GM18951 (cell line): Measurements from ENCODE around the gene FKBP4.
A peak's percentile ranks its signal among the peaks of the same experiment; 100 is the strongest.

Experiments used
- POLR2A ChIP-seq: IDR thresholded peaks from 4 replicates; pipeline ENCODE4 v1.6.1; 2011; ENCODE audit warnings: mild to moderate bottlenecking; ENCODE audit not compliant: insufficient read length, insufficient read depth; ENCODE audit errors: extremely low read depth
- in situ Hi-C: fragments of 300-500 bp; cut with MboI; formaldehyde crosslinking; loops from one replicate; pipeline ENCODE4 v1.12.0; 2022; ENCODE audit warnings: low sequenced_read_pairs, mixed read lengths, inconsistent platforms; ENCODE audit not compliant: unreplicated experiment

FKBP4 gene

GRCh38 chr12:2794191-2794735, 507 bp upstream of the FKBP4 start:
- no peak for TF ChIP-seq POLR2A
- in situ Hi-C loops = no loop called here

- TF ChIP-seq POLR2A = peak; percentile 53
- in situ Hi-C loops = no loop called here
Observed at GRCh38 chr12:2795291-2796186, 769 bp downstream of the FKBP4 start.

GRCh38 chr12:2796187-2796666, 1.5 kb downstream of the FKBP4 start:
- in situ Hi-C loops = no loop called here
- TF ChIP-seq POLR2A = no peak

GRCh38 chr12:2797721-2798418, 3.1 kb downstream of the FKBP4 start:
- no peak for TF ChIP-seq POLR2A
- in situ Hi-C loops = no loop called here

GRCh38 chr12:2800046-2800570, 5.3 kb downstream of the FKBP4 start:
- in situ Hi-C loops = no loop called here
- no peak for TF ChIP-seq POLR2A

GRCh38 chr12:2801044-2801783, 6.4 kb downstream of the FKBP4 start:
- TF ChIP-seq POLR2A = no peak
- in situ Hi-C loops = no loop called here

- in situ Hi-C loops = no loop called here
- no peak for TF ChIP-seq POLR2A
Observed at GRCh38 chr12:2803635-2804392, 9.0 kb downstream of the FKBP4 start.

- in situ Hi-C loops = no loop called here
- TF ChIP-seq POLR2A = no peak
Observed at GRCh38 chr12:2804393-2805142, 9.8 kb downstream of the FKBP4 start.

GRCh38 chr12:2805143-2805520, 10.4 kb downstream of the FKBP4 start:
- TF ChIP-seq POLR2A = no peak
- in situ Hi-C loops = no loop called here

GRCh38 chr12:2806700-2807099, 11.9 kb downstream of the FKBP4 start:
- TF ChIP-seq POLR2A = no peak
- in situ Hi-C loops = no loop called here

- no peak for TF ChIP-seq POLR2A
- in situ Hi-C loops = no loop called here
Observed at GRCh38 chr12:2811801-2812200, 17.0 kb downstream of the FKBP4 start.
